Measurements from ENCODE around the gene PIP5K1A.

DNA sequence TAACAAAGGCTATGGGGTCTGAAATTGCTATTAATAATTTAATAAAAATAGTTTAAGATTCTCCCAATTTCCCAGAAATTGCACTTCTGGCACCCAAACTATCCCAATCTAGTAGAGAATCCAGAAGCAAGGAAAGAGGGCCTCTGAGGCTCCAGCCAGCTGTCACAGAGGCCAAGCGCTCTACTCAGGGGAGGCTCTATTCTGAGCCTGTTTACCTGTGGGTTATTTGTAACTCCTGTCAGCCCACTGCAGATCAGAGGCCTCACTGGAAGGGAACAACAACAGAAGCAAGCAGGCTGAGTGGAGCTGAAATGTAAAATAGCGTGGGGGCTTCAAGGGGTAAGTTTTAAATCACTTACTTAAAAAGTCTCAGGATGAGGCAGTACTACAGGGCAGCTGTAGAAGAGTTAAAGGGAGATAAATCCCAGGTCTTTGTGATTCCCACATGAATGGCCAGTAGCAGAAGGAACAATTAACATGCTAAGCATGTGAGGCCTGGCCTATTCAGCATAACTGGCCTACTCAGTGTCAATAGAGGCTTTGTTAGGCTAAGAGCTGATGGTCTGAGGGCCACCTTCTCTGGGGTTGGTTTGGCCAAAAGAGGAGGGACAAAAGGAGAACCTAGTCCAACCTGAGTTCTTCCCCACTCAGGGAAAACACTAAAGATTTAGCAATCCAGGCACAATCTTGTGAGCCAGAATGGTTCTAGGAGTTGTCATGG is 96.5 kb downstream of the PIP5K1A start:
- TF ChIP-seq, protein P1, sequence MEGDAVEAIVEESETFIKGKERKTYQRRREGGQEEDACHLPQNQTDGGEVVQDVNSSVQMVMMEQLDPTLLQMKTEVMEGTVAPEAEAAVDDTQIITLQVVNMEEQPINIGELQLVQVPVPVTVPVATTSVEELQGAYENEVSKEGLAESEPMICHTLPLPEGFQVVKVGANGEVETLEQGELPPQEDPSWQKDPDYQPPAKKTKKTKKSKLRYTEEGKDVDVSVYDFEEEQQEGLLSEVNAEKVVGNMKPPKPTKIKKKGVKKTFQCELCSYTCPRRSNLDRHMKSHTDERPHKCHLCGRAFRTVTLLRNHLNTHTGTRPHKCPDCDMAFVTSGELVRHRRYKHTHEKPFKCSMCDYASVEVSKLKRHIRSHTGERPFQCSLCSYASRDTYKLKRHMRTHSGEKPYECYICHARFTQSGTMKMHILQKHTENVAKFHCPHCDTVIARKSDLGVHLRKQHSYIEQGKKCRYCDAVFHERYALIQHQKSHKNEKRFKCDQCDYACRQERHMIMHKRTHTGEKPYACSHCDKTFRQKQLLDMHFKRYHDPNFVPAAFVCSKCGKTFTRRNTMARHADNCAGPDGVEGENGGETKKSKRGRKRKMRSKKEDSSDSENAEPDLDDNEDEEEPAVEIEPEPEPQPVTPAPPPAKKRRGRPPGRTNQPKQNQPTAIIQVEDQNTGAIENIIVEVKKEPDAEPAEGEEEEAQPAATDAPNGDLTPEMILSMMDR (conservative IDR thresholded peaks at IDR 0.05 in 1 of 2, IDR thresholded peaks at IDR 0.05 in 1 of 2; ENCODE audit: extremely low read depth in 1 of 2, insufficient read depth in 1 of 2, low read depth in 1 of 2, low read length in 2 of 2), result no peak
- no peak for TF ChIP-seq EZH2 (IDR thresholded peaks at IDR 0.05; ENCODE audit: borderline replicate concordance, low read length)
